Loucy (cell line): ENCODE data around the gene CTNNBL1.

Experiments
- H2AFZ ChIP-seq: fragments of 200-600 bp; sonication (generic); 2 replicates; pipeline ENCODE4 v1.6.0; 2016; ENCODE audit warnings: antibody characterized with exemption, mild to moderate bottlenecking, low read length, moderate library complexity
- H3F3A ChIP-seq: fragments of 200-600 bp; 2 replicates; pipeline ENCODE4 v1.6.0; 2016; ENCODE audit warnings: antibody characterized with exemption, low read depth, mild to moderate bottlenecking
- H3K27me3 ChIP-seq: fragments of 200-600 bp; sonication (generic); 2 replicates; pipeline ENCODE4 v1.6.1; 2014; ENCODE audit warnings: low read length, mild to moderate bottlenecking; ENCODE audit not compliant: insufficient read depth, poor library complexity, severe bottlenecking
- H3K36me3 ChIP-seq: fragments of 200-600 bp; sonication (generic); 2 replicates; pipeline ENCODE4 v1.6.1; 2016; ENCODE audit warnings: low read length; ENCODE audit not compliant: insufficient read depth
- H3K4me1 ChIP-seq: fragments of 200-600 bp; sonication (generic); 2 replicates; pipeline ENCODE4 v1.5.1; 2014; ENCODE audit warnings: low read length, mild to moderate bottlenecking; ENCODE audit not compliant: insufficient read depth, poor library complexity, severe bottlenecking
- H3K4me2 ChIP-seq: fragments of 200-600 bp; sonication (generic); 2 replicates; pipeline ENCODE4 v1.6.0; 2014; ENCODE audit warnings: antibody characterized with exemption, low read length, low read depth, mild to moderate bottlenecking; ENCODE audit not compliant: poor library complexity, severe bottlenecking
- H3K4me3 ChIP-seq: fragments of 200-600 bp; sonication (generic); 2 replicates; pipeline ENCODE4 v1.5.1; 2014; ENCODE audit warnings: low read length, mild to moderate bottlenecking, mixed read lengths; ENCODE audit not compliant: poor library complexity, severe bottlenecking
- H3K79me2 ChIP-seq: fragments of 200-600 bp; sonication (generic); 2 replicates; pipeline ENCODE4 v1.6.1; 2014; ENCODE audit warnings: low read length; ENCODE audit not compliant: insufficient read depth
- H3K9ac ChIP-seq: fragments of 200-600 bp; sonication (generic); 2 replicates; pipeline ENCODE4 v1.6.0; 2014; ENCODE audit warnings: mild to moderate bottlenecking, low read depth, low read length, moderate library complexity; ENCODE audit not compliant: poor library complexity, severe bottlenecking
- H3K9me2 ChIP-seq: fragments of 200-600 bp; sonication (generic); replicated peaks from 2 replicates; pipeline ENCODE4 v1.6.1; 2016; ENCODE audit warnings: low read depth, low read length, mixed read lengths
- H3K9me3 ChIP-seq: fragments of 200-600 bp; sonication (generic); 2 replicates; pipeline ENCODE4 v1.6.1; 2014; ENCODE audit warnings: mild to moderate bottlenecking, antibody characterized with exemption, low read length, low read depth; ENCODE audit not compliant: insufficient read depth
- H4K20me1 ChIP-seq: fragments of 200-600 bp; sonication (generic); 2 replicates; pipeline ENCODE4 v1.6.0; 2014; ENCODE audit warnings: antibody characterized with exemption, low read length, mild to moderate bottlenecking; ENCODE audit not compliant: insufficient read depth, poor library complexity, severe bottlenecking
- EZH2phosphoT487 ChIP-seq: fragments of 200-600 bp; IDR thresholded peaks from 2 replicates; pipeline ENCODE4 v1.6.1; 2018; ENCODE audit warnings: antibody characterized with exemption, mild to moderate bottlenecking, moderate library complexity, borderline replicate concordance
- TF ChIP-seq, protein P1 (sequence below): fragments of 200-600 bp; sonication (generic); conservative IDR thresholded peaks from 2 replicates; pipeline ENCODE4 v1.5.1; 2014; ENCODE audit warnings: mild to moderate bottlenecking, antibody characterized with exemption, low read length

Gene CTNNBL1

DNA sequence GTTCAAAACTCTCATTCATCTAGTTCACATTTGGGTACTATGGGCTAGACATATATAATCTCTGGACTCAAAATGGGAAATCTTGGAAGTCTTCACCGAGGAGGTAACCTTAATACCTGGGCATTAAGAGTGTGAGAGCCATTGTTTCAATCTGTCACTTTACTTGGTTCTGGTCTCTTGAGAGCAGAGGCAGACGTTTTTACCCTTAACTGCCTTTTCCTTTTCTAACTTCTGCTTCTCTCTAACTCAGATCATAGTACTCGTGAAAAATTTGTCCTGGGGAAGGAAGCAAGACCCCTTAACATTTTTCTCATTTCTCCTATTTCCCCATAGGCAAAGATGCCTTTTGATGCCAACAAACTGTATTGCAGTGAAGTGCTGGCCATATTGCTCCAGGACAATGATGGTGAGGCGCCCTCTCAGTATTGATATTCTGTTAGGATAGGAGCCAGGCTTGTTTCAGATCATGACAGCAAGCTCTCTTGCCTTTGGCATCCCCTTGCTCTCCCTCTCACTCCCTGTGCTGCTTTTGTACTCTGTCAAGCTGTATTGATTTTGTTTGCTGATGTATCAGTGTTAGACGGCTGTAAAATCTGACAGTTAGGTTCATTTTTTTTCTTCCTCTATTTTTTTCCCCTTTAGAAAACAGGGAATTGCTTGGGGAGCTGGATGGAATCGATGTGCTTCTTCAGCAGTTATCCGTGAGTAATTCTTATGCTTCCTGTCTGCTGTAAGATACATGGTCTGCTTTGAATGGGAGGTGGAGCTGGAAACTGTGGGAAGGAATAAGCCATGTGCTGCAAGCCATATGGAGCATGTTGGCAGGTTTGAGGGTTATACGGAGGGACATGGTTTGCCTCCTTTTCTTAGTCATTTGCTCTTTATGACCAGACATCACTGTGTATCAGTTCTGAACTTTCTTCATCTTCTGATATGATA lies 83.5 kb downstream of the CTNNBL1 start:
- Histone ChIP-seq H3K4me1 (no peaks in the 10 kb centered on the region), H3K9me3 (no peaks in the 10 kb centered on the region), H3K9me2 (no peaks in the 10 kb centered on the region), H3K9ac (no peak overlapping the region), H3K27me3 (no peaks in the 10 kb centered on the region), H3K4me2 (no peak overlapping the region), H4K20me1 (no peaks in the 10 kb centered on the region), H2AFZ (no peak overlapping the region), H3K79me2 (no peaks in the 10 kb centered on the region), H3F3A (no peaks in the 10 kb centered on the region), H3K4me3 (no peak overlapping the region), H3K36me3 (peaks cover 72% of the 10 kb centered on the region; the same call in 1 of the 2 replicates)
- TF ChIP-seq, protein P1, sequence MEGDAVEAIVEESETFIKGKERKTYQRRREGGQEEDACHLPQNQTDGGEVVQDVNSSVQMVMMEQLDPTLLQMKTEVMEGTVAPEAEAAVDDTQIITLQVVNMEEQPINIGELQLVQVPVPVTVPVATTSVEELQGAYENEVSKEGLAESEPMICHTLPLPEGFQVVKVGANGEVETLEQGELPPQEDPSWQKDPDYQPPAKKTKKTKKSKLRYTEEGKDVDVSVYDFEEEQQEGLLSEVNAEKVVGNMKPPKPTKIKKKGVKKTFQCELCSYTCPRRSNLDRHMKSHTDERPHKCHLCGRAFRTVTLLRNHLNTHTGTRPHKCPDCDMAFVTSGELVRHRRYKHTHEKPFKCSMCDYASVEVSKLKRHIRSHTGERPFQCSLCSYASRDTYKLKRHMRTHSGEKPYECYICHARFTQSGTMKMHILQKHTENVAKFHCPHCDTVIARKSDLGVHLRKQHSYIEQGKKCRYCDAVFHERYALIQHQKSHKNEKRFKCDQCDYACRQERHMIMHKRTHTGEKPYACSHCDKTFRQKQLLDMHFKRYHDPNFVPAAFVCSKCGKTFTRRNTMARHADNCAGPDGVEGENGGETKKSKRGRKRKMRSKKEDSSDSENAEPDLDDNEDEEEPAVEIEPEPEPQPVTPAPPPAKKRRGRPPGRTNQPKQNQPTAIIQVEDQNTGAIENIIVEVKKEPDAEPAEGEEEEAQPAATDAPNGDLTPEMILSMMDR = no peak
- no peak for TF ChIP-seq EZH2phosphoT487

DNA sequence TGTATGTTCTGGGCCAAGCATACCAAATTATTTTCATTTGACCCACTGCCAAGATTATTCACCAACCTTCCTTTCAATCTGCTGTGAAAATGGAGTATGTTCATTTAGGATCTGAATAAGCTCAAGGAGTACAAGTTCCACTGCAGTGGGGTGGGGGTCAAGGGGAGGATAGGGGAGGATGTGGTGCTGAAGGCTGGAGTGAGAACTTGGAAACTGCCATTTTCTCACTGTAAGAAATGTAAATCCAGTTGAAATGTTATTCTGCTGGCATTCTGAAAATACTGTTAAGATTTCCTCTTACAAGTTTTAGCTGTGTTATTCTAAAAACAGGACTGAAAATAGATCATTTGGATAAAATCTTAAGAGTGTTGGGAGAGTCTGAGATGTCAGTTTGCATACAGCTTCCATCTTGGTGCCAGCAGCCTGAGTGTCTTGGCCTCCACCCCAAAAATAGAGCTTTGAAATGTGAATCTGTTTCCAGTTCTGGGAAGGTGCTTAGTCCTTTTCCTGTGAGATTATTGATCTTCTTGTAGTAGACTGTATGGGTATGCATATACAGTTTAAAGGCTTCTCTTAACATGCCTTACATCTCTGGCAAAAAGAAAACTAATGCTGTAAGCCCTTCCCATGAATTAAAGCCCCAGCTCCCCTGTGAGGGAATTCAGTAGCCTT lies 84.3 kb downstream of the CTNNBL1 start:
- Histone ChIP-seq H3K4me2 (no peak overlapping the region), H4K20me1 (no peaks in the 10 kb centered on the region), H3K4me1 (no peaks in the 10 kb centered on the region), H3K9me2 (no peaks in the 10 kb centered on the region), H3F3A (no peaks in the 10 kb centered on the region), H3K36me3 (peaks cover 73% of the 10 kb centered on the region; the same call in 1 of the 2 replicates), H3K4me3 (no peak overlapping the region), H3K9me3 (no peaks in the 10 kb centered on the region), H3K27me3 (no peaks in the 10 kb centered on the region), H2AFZ (no peak overlapping the region), H3K9ac (no peak overlapping the region), H3K79me2 (no peaks in the 10 kb centered on the region)
- TF ChIP-seq, protein P1 = no peak
- TF ChIP-seq EZH2phosphoT487 = no peak

DNA sequence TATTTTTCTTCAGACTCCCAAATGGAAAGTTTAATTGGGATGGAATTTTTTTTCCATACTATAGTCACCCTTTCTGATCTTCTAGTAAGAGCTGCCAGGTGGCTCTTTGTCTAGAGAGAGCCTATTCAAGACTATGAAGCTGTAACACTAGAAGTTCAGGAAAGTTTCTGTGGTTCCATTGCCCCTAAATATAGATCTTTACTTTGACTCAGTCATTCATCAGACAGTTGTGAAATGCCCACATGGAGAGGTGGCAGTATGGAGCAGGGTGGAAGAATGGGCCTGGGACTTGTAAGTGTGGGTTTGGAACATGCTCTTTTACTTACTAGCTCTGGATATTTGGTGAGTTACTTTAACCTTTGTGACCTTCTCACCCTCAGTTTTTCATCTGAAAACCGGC lies 87.8 kb downstream of the CTNNBL1 start:
- Histone ChIP-seq H3K4me3 (no peak overlapping the region), H3K9me2 (no peaks in the 10 kb centered on the region), H3K9me3 (no peaks in the 10 kb centered on the region), H3F3A (no peaks in the 10 kb centered on the region), H2AFZ (no peak overlapping the region), H3K79me2 (no peaks in the 10 kb centered on the region; the same call in 1 of the 2 replicates), H3K36me3 (peaks cover 80% of the 10 kb centered on the region; the same call in 1 of the 2 replicates), H3K9ac (no peak overlapping the region), H4K20me1 (no peaks in the 10 kb centered on the region), H3K27me3 (no peaks in the 10 kb centered on the region), H3K4me1 (no peaks in the 10 kb centered on the region), H3K4me2 (no peak overlapping the region)
- TF ChIP-seq EZH2phosphoT487 = no peak
- TF ChIP-seq, protein P1 = no peak
